GM23248 (cell line): ENCODE data around the gene ZSCAN22. TPM values are rescaled to one million over a fixed set of nuclear protein-coding genes. Genes with fewer than 3 reads are reported as not detected.
A peak's percentile ranks its signal among the peaks of the same experiment; 100 is the strongest.
"Not testable (repeated sequence)": the region's sequence is repeated elsewhere in the genome, so short reads cannot be mapped to it uniquely, and the experiment has no call there.

ENCODE experiments used
- DNase-seq: peaks from one replicate; pipeline ENCODE4 v3.0.0-alpha.2; 2015
- H2AFZ ChIP-seq: fragments of 200-600 bp; sonication (generic); 2 replicates; pipeline ENCODE4 v1.6.1; 2016; ENCODE audit warnings: antibody characterized with exemption
- H3F3A ChIP-seq: fragments of 200-600 bp; sonication (generic); 2 replicates; pipeline ENCODE4 v1.6.1; 2016; ENCODE audit warnings: mild to moderate bottlenecking, antibody characterized with exemption, mixed run types; ENCODE audit not compliant: insufficient read depth
- H3K27ac ChIP-seq: fragments of 200-600 bp; sonication (generic); 2 replicates; pipeline ENCODE4 v1.5.1; 2016; ENCODE audit warnings: mild to moderate bottlenecking
- H3K27me3 ChIP-seq: fragments of 200-600 bp; sonication (generic); replicated peaks from 2 replicates; pipeline ENCODE4 v1.6.1; 2016; ENCODE audit warnings: mild to moderate bottlenecking; ENCODE audit not compliant: insufficient read depth
- H3K36me3 ChIP-seq: fragments of 200-600 bp; sonication (generic); 2 replicates; pipeline ENCODE4 v1.6.1; 2016; ENCODE audit warnings: low read depth, mild to moderate bottlenecking
- H3K4me1 ChIP-seq: fragments of 200-600 bp; sonication (generic); 2 replicates; pipeline ENCODE4 v1.6.1; 2016; ENCODE audit warnings: mild to moderate bottlenecking; ENCODE audit not compliant: insufficient read depth
- H3K4me2 ChIP-seq: fragments of 200-600 bp; sonication (generic); one replicate; pipeline ENCODE4 v1.6.1; 2016; ENCODE audit warnings: mild to moderate bottlenecking; ENCODE audit not compliant: unreplicated experiment
- H3K4me3 ChIP-seq: fragments of 200-600 bp; sonication (generic); 2 replicates; pipeline ENCODE4 v1.5.1; 2016; ENCODE audit warnings: mild to moderate bottlenecking
- H3K79me2 ChIP-seq: fragments of 200-600 bp; sonication (generic); 2 replicates; pipeline ENCODE4 v1.6.1; 2016; ENCODE audit warnings: mild to moderate bottlenecking; ENCODE audit not compliant: insufficient read depth
- H3K9ac ChIP-seq: fragments of 200-600 bp; sonication (generic); 2 replicates; pipeline ENCODE4 v1.6.1; 2016; ENCODE audit warnings: mild to moderate bottlenecking
- H3K9me2 ChIP-seq: fragments of 200-600 bp; sonication (generic); 2 replicates; pipeline ENCODE4 v1.6.1; 2016; ENCODE audit warnings: mixed run types, mild to moderate bottlenecking, moderate library complexity; ENCODE audit not compliant: insufficient read depth
- H3K9me3 ChIP-seq: fragments of 200-600 bp; sonication (generic); one replicate; pipeline ENCODE4 v1.6.1; 2017; ENCODE audit warnings: low read depth
- H4K20me1 ChIP-seq: fragments of 200-600 bp; sonication (generic); 2 replicates; pipeline ENCODE4 v1.6.0; 2016; ENCODE audit not compliant: insufficient read depth
- EZH2 ChIP-seq: fragments of 200-600 bp; sonication (generic); IDR thresholded peaks from 2 replicates; pipeline ENCODE4 v1.6.1; 2018; ENCODE audit warnings: antibody characterized with exemption, mild to moderate bottlenecking; ENCODE audit not compliant: insufficient read depth, poor library complexity, severe bottlenecking
- EZH2phosphoT487 ChIP-seq: fragments of 200-600 bp; sonication (generic); IDR thresholded peaks from 2 replicates; pipeline ENCODE4 v1.6.1; 2018; ENCODE audit warnings: antibody characterized with exemption, moderate library complexity, mild to moderate bottlenecking, low read depth; ENCODE audit not compliant: insufficient read depth
- WGBS, 2 experiments: methylation state at CpG; one replicate each; pipeline ENCODE4 v1.1.6; 2015 to 2017; ENCODE audit warnings: low lambda C conversion rate in 2 of 2, low coverage in 1 of 2; ENCODE audit errors: missing lambda C conversion rate in 2 of 2; 5-methylcytosine and 5-hydroxymethylcytosine counted together
- in situ Hi-C: fragments of 300-500 bp; cut with MboI; formaldehyde crosslinking; loops from 2 replicates; pipeline ENCODE4 v1.15.0; 2020
- polyA plus RNA-seq: library from polyadenylated mRNA; unstranded; fragments of >200 nt; fragmentation: Nextera tagmentation; extraction: Ambion mirVana; gene quantifications from 2 replicates; pipeline ENCODE4 v1.2.1, GENCODE V29; 2016
- total RNA-seq: library from RNA; depleted of rRNA; stranded (reverse); fragments of >200 nt; shearing (Covaris generic); gene quantifications from 2 replicates; pipeline ENCODE4 v1.2.3, GENCODE V29; 2014

ZSCAN22 gene
- total and polyA plus RNA-seq, 2 experiments from 2014 or later = 1.5 to 1.8 TPM

GRCh38 chr19:58345558-58345957, 18.8 kb downstream of the ZSCAN22 start:
- in situ Hi-C loops = no loop called here
- peaks cover 4% of the 10 kb centered on the region; the same call in 1 of the 2 replicates for H3K4me1 ChIP-seq
- H3F3A ChIP-seq = peaks cover 10% of the 10 kb centered on the region; the same call in 1 of the 2 replicates
- no peak for TF ChIP-seq EZH2phosphoT487
- H3K9me3 ChIP-seq = no peaks in the 10 kb centered on the region
- no peak overlapping the region for H3K4me3 ChIP-seq
- H3K4me2 ChIP-seq = no peak overlapping the region
- WGBS, 2 experiments = 45 to 50% methylated on average over 5 of the region's 5 CpGs
- no peaks in the 10 kb centered on the region for H4K20me1 ChIP-seq
- no peak overlapping the region for H3K27ac ChIP-seq
- no peak overlapping the region for H2AFZ ChIP-seq
- H3K9me2 ChIP-seq = no peaks in the 10 kb centered on the region
- H3K27me3 ChIP-seq = no peaks in the 10 kb centered on the region
- no peak overlapping the region for H3K9ac ChIP-seq
- H3K79me2 ChIP-seq = peaks cover 66% of the 10 kb centered on the region
- no peaks in the 10 kb centered on the region for H3K36me3 ChIP-seq
- peak; percentile 36 for DNase-seq

- no peaks in the 10 kb centered on the region for H3K27me3 ChIP-seq
- no peaks in the 10 kb centered on the region for H3K9me2 ChIP-seq
- in situ Hi-C loops = no loop called here
- H3K4me3 ChIP-seq = peak overlapping the region; percentile 89
- H3K9ac ChIP-seq = peak overlapping the region; percentile 74
- DNase-seq = peak; percentile 75
- peaks cover 4% of the 10 kb centered on the region; the same call in 1 of the 2 replicates for H3K4me1 ChIP-seq
- H4K20me1 ChIP-seq = no peaks in the 10 kb centered on the region
- peak overlapping the region; percentile 85 for H2AFZ ChIP-seq
- H3K4me2 ChIP-seq = peak overlapping the region; percentile 77
- peaks cover 10% of the 10 kb centered on the region; the same call in 1 of the 2 replicates for H3F3A ChIP-seq
- no peak for TF ChIP-seq EZH2
- TF ChIP-seq EZH2phosphoT487 = no peak
- H3K36me3 ChIP-seq = no peaks in the 10 kb centered on the region
- H3K79me2 ChIP-seq = peaks cover 49% of the 10 kb centered on the region
- no peaks in the 10 kb centered on the region for H3K9me3 ChIP-seq
- WGBS, 2 experiments = 2% methylated on average over 68 to 77 of the region's 82 CpGs
- H3K27ac ChIP-seq = peak overlapping the region; percentile 23
Observed at GRCh38 chr19:58346961-58347929, 20.5 kb downstream of the ZSCAN22 start.

GRCh38 chr19:58348080-58348479, 21.3 kb downstream of the ZSCAN22 start:
- H3K9me2 ChIP-seq, H3K36me3 ChIP-seq, H4K20me1 ChIP-seq, in situ Hi-C loops, H3K9me3 ChIP-seq, H3K4me1 ChIP-seq, DNase-seq, H3K27me3 ChIP-seq: not testable (repeated sequence)
- Histone ChIP-seq H3K9ac (peak overlapping the region; percentile 74), H3K4me3 (peak overlapping the region; percentile 89), H3K79me2 (peaks cover 43% of the 10 kb centered on the region), H3K27ac (peak overlapping the region; percentile 23), H2AFZ (peak overlapping the region; percentile 85), H3K4me2 (peak overlapping the region; percentile 77), H3F3A (peaks cover 10% of the 10 kb centered on the region; the same call in 1 of the 2 replicates)
- 2 to 4% methylated on average over 12 of the region's 12 CpGs for WGBS, 2 experiments

- WGBS, 2 experiments = 74 to 84% methylated on average over 8 of the region's 8 CpGs
- no peaks in the 10 kb centered on the region for H3K27me3 ChIP-seq
- H3K4me3 ChIP-seq = no peak overlapping the region
- no peak overlapping the region for H2AFZ ChIP-seq
- TF ChIP-seq EZH2phosphoT487 = no peak
- H3K27ac ChIP-seq = no peak overlapping the region
- no peak overlapping the region for H3K4me2 ChIP-seq
- no peaks in the 10 kb centered on the region for H3K9me3 ChIP-seq
- H3F3A ChIP-seq = peaks cover 11% of the 10 kb centered on the region; the same call in 1 of the 2 replicates
- H4K20me1 ChIP-seq = no peaks in the 10 kb centered on the region
- DNase-seq = no peak
- H3K9ac ChIP-seq = no peak overlapping the region
- peaks cover 43% of the 10 kb centered on the region for H3K79me2 ChIP-seq
- H3K9me2 ChIP-seq = no peaks in the 10 kb centered on the region
- H3K36me3 ChIP-seq = no peaks in the 10 kb centered on the region
- peaks cover 4% of the 10 kb centered on the region; the same call in 1 of the 2 replicates for H3K4me1 ChIP-seq
- in situ Hi-C loops = no loop called here
Observed at GRCh38 chr19:58349590-58349989, 22.8 kb downstream of the ZSCAN22 start.
